ENCODE results near the gene SYK. TPM values are rescaled to one million over a fixed set of nuclear protein-coding genes. Genes with fewer than 3 reads are reported as not detected.

The SYK gene
- total RNA-seq, 4 donors from 2014 or later: 50.7 to 107 (median 87.1) TPM

DNA sequence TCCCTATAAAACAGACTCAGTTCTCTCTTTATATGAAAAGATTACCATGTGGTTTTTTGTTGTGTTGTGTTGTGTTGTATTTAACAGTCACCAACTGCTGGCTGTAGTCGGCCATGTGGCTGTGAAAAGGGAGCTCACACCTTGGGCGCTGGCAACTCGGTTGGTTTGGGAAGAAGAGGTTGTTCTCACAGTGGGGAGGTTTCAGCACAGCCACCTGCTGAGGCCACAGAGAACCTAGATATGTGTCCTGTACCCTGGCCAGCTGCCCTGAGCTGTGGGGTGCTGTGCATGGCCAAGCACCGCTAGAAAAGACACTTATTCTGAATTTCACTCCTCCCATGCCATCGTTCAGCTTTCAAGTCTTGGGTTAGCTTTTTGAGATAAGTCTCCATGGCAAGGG, 58.8 kb downstream of the SYK start:
- no peak for DNase-seq
- WGBS, 2 donors: 90 to 92% methylated on average over 5 of the region's 5 CpGs
- Histone ChIP-seq H3K27me3 (no peaks in the 10 kb centered on the region), H3K9me3 (no peaks in the 10 kb centered on the region), H3K36me3 (no peaks in the 10 kb centered on the region), H3K4me3 (replicated peaks in 1 of 3) (no peak overlapping the region), H3K4me1 (no peaks in the 10 kb centered on the region), H3K27ac (no peak overlapping the region)
- TF ChIP-seq, protein P1, sequence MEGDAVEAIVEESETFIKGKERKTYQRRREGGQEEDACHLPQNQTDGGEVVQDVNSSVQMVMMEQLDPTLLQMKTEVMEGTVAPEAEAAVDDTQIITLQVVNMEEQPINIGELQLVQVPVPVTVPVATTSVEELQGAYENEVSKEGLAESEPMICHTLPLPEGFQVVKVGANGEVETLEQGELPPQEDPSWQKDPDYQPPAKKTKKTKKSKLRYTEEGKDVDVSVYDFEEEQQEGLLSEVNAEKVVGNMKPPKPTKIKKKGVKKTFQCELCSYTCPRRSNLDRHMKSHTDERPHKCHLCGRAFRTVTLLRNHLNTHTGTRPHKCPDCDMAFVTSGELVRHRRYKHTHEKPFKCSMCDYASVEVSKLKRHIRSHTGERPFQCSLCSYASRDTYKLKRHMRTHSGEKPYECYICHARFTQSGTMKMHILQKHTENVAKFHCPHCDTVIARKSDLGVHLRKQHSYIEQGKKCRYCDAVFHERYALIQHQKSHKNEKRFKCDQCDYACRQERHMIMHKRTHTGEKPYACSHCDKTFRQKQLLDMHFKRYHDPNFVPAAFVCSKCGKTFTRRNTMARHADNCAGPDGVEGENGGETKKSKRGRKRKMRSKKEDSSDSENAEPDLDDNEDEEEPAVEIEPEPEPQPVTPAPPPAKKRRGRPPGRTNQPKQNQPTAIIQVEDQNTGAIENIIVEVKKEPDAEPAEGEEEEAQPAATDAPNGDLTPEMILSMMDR (IDR thresholded peaks at IDR 0.05): no peak
- no peak for TF ChIP-seq POLR2A (IDR thresholded peaks at IDR 0.05)
- intact Hi-C loops (cut with DNase I): loop anchor here (10.0 kb wide), 1 partner anchor 1266 kb away; no protein-coding TSS in a partner anchor

DNA sequence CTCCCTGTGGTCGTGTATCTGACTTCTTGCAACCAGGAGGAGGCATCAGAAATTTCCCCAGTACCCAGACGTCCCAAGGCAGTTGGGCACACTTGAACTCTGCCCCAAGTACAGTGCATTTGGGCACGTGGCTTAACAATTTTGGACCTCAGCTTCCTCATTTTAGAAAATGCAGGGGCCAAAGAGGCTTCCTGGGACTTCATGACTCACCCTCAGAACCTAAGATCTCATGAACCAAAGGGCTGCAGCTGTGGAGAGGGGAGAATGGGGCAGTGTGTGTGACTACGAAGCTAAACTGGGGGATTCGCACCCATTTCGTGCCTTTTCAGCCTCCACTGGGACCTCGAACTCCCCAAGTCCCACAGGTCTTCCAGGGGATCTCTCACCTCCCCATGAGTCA, 59.2 kb downstream of the SYK start:
- Histone ChIP-seq H3K4me1 (no peaks in the 10 kb centered on the region), H3K9me3 (no peaks in the 10 kb centered on the region), H3K36me3 (no peaks in the 10 kb centered on the region), H3K4me3 (replicated peaks in 1 of 3) (no peak overlapping the region), H3K27me3 (no peaks in the 10 kb centered on the region), H3K27ac (no peak overlapping the region)
- 90 to 91% methylated on average over 7 of the region's 7 CpGs for WGBS, 2 donors
- TF ChIP-seq, protein P1 (IDR thresholded peaks at IDR 0.05): no peak
- no peak for TF ChIP-seq POLR2A (IDR thresholded peaks at IDR 0.05)
- intact Hi-C loops (cut with DNase I): loop anchor here (10.0 kb wide), 1 partner anchor 1266 kb away; no protein-coding TSS in a partner anchor
- DNase-seq: no peak

DNA sequence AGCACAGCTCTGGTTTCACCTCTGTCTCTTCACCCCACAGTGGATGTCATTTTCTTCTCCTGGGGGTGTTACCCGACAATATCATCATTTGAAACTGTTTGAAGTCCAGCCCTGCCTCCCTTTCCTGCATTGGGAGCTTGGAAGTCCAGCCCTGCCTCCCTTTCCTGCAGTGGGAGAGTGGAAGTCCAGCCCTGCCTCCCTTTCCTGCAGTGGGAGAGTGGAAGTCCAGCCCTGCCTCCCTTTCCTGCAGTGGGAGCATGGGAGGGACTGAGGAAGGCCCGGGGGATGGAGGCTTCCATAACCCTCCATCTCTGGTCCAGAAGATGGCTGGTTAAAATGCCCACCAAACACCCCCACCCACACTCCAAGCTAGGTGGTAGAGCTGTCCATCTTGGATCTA, 59.8 kb downstream of the SYK start:
- no peaks in the 10 kb centered on the region for H3K9me3 ChIP-seq
- no peak for DNase-seq
- H3K4me1 ChIP-seq: no peaks in the 10 kb centered on the region
- WGBS, 2 donors: 89 to 95% methylated on average over 1 to 2 of the region's 2 CpGs
- H3K36me3 ChIP-seq: peaks cover 0 to 4% of the 10 kb centered on the region in 2 donors
- no peak overlapping the region for H3K27ac ChIP-seq
- H3K27me3 ChIP-seq: no peaks in the 10 kb centered on the region
- no peak overlapping the region for H3K4me3 ChIP-seq (replicated peaks in 1 of 3)
- no peak for TF ChIP-seq POLR2A (IDR thresholded peaks at IDR 0.05)
- intact Hi-C loops (cut with DNase I): loop anchor here (10.0 kb wide), 1 partner anchor 1267 kb away; no protein-coding TSS in a partner anchor

DNA sequence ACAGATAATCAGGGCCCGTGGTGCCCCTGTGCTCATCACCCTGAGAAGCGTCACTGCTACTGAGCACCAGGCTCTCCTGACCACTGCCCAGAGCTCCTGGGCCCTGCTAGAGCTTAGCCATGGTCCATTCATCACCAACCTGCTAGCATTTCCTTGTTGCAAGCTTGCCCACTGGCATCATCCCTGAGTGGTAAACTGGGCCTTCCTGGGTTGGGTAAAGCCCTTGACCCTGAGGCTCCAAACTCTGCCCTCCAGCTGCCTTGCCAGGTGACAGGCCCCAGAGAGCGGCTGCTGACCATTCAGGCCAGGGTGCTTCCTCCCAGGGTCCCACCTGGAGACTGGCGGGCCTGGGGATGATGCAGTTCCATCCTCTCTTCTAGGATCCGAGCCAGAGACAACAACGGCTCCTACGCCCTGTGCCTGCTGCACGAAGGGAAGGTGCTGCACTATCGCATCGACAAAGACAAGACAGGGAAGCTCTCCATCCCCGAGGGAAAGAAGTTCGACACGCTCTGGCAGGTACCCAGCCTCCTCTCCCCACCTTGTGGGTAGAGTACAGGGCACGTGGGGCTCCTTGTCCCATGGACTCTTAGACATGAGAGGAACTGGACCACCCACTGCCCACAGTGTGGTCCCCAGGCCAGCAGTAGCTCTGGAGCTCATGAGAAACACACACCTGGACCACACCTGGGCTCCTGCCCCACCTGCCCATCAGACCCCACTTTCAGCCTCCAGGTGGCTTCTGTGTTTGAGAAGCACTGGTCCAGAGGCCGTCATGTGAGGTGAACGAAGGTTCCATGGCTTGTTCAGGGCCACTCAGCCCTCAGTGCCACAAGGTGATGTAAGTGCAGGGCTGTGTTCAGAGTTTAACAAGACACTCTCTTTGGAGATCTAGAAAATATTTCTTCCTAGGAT, 60.5 kb downstream of the SYK start:
- WGBS, 2 donors: 91 to 94% methylated on average over 5 to 13 of the region's 16 CpGs
- Histone ChIP-seq H3K4me3 (replicated peaks in 1 of 3) (no peak overlapping the region), H3K4me1 (no peaks in the 10 kb centered on the region), H3K36me3 (peaks cover 0 to 8% of the 10 kb centered on the region in 2 donors), H3K27ac (no peak overlapping the region), H3K27me3 (no peaks in the 10 kb centered on the region), H3K9me3 (no peaks in the 10 kb centered on the region)
- intact Hi-C loops (cut with DNase I): loop anchor here (10.0 kb wide), 1 partner anchor 1267 kb away; no protein-coding TSS in a partner anchor
- DNase-seq: no peak
- TF ChIP-seq, protein P1 (IDR thresholded peaks at IDR 0.05): no peak
- no peak for TF ChIP-seq POLR2A (IDR thresholded peaks at IDR 0.05)

DNA sequence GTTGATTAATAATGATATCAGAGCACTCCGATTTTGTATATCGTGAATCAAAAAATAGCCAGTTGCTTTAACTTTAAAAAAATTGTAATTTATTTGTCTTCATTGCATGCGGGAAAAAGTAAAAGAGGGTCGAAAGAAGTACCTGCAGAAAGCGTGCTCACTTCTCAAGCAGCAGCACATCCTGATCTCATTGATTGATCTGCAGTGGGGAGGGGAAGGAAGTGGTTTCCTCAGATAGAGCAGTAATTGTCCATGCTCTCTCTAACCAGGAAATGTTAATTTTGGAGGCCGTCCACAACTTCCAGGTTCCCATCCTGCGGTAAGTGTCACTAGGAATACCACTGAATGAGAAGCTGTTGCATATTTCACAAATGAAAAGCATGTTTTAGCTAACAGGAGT, 63.2 kb downstream of the SYK start:
- no peak for DNase-seq
- H3K4me1 ChIP-seq: no peaks in the 10 kb centered on the region
- intact Hi-C loops (cut with DNase I): loop anchor here (5.0 to 10.0 kb wide), 2 partner anchors 642 to 1270 kb away; no protein-coding TSS in a partner anchor
- H3K36me3 ChIP-seq: peaks cover 0 to 8% of the 10 kb centered on the region in 2 donors
- WGBS, 2 donors: 79% methylated on average over 7 of the region's 7 CpGs
- no peak overlapping the region for H3K27ac ChIP-seq
- no peak overlapping the region for H3K4me3 ChIP-seq (replicated peaks in 1 of 3)
- TF ChIP-seq, protein P1 (IDR thresholded peaks at IDR 0.05): no peak
- no peak for TF ChIP-seq POLR2A (IDR thresholded peaks at IDR 0.05)
- H3K9me3 ChIP-seq: no peaks in the 10 kb centered on the region
- no peaks in the 10 kb centered on the region for H3K27me3 ChIP-seq

Data from thyroid gland (tissue), 4 donors.